Erythroblast (primary cell): ENCODE data around the gene CAND2.
"Not testable (repeated sequence)": the region's sequence is repeated elsewhere in the genome, so short reads cannot be mapped to it uniquely, and the experiment has no call there.

Experiments used
- DNase-seq, 2 experiments: peaks; one replicate each; lab custom pipeline; 2025; lab: John Stamatoyannopoulos, UW
- GATA1 ChIP-seq: IDR thresholded peaks from 2 replicates; pipeline ENCODE4 v1.6.1; 2011; ENCODE audit warnings: low read depth, mild to moderate bottlenecking, control low read depth, low read length, moderate library complexity
- POLR2A ChIP-seq: IDR thresholded peaks from 2 replicates; pipeline ENCODE4 v1.6.1; 2011; ENCODE audit warnings: mild to moderate bottlenecking, low read length

Gene CAND2

DNA sequence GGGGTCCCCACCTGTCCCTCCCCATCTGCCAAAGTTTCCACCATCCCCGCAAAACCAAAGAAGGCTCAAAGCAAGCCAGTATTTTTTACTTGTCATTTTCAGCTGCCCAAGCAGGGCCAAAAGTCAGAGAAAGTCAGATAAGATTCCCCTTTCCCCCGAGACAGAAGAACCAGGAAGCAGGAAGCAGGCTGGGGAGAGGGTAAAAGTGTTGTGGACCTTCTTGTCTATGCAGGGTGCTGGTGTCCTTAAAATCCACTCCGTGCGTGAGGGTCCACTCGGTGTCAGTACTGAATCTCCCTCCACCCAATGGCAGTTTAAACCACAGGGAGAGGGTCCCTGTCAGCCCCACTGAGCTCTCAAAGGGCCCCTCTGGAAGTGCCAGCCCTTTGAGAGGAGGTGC, 65.1 kb downstream of the CAND2 start:
- TF ChIP-seq GATA1 = no peak
- no peak for TF ChIP-seq POLR2A
- DNase-seq = no peak

DNA sequence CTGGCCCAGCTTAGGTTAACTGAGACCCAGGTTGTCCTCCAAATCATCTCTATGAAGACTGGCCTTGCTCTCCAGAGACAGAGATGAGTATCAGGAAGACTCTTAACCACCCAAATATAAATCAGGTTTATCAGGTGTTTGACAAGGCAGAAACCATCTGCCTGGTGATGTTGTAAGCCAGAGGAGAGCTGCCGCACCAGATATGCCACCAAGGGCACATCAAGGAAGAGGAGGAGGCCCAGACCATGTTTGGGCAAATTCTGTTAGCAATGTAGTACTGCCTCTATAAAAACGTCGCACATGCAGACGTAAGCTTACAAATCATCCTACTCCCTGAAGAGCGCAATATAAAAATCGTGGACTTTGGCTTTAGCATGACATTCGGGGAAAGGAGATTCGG, 65.9 kb downstream of the CAND2 start:
- DNase-seq = no peak
- TF ChIP-seq POLR2A = no peak
- TF ChIP-seq GATA1 = no peak

DNA sequence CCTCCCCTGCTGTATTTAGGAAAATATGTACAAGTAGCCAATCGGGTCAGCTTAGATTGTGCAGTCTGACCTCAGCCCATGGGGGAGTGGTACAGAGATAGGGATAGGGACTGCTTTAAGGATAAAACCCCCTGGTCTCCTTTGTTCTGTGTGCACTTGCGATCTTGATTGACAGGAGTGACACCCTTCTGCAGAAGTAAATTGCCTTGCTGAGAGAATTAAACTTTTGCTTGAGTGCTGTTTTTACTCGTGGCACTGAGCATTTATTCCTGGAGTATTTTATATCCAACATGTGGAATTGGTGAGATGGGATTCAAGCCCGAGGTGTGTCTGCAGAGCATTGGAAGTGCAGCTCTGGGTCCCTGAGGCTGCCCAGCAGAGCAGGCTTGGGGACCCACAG, 68.8 kb downstream of the CAND2 start:
- TF ChIP-seq GATA1 (no peak), POLR2A (no peak)

DNA sequence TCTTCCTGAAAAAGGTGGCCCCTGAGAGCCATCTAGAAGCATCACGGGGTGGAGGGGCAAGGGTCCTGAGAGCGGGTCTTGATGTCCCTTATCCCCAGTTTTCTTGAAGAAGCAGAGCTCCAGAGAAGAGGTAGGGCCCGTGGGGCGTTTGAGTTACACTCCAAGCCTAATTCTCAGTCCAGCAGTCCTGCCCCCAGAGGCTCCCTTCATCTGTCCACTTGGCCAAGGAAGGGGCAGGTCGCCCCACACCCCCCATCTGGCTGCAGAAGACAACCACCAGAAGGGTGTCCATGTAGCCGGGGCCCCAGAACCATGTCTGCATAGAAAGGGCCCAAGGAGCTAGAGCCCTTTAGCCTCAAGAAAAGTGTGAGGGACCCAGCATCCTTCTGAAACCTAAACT, 70.4 kb downstream of the CAND2 start:
- no peak for DNase-seq
- TF ChIP-seq POLR2A (no peak), GATA1 (no peak)

More for the DNA sequence above, 68.8 kb downstream of the CAND2 start:
- no peak for DNase-seq

DNA sequence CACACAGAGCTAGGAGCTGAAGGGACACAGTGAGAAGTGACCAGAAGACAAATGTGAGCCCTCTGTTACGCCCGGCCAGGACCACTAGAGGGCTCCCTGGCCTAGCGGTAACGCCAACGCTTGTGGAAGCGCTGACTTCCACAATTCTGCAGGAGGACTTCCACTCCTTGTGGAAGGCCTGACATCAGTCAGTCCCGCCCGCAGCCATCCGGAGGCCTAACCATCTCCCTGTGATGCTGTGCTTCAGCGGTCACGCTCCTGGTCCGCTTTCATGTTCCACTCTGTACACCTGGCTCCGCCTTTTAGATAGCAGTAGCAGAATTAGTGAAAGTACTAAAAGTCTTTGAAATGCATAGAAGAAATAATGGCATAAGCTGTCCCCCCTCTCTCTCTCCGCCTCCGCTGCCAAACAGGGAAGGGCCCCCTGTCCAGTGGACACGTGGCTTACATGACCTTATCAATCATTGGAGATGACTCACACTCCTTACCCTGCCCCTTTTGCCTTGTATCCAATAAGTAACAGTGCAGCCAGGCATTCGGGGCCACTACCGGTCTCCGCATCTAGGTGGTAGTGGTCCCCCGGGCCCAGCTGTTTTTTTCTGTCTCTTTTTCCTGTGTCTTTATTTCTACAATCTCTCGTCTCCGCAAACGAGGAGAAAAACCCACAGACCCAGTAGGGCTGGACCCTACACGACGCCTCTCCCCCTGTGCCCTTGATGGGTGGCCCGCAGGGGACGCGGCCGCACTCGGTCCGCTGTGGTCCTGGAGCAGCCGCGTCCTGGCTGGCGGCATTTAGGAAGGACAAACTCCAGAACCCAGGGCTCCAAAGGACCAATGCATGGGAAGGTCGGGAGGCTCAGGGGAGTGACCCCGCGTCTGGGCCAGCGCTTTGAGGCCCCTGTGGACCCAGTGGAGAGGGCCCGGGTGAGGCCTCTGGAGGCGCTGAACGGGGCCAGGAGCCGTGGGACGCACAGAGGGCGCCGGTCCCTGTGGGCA, 71.9 kb downstream of the CAND2 start:
- TF ChIP-seq GATA1 = no peak
- peak; percentile 27 for TF ChIP-seq POLR2A
- DNase-seq = peak; percentile 87 to 88

DNA sequence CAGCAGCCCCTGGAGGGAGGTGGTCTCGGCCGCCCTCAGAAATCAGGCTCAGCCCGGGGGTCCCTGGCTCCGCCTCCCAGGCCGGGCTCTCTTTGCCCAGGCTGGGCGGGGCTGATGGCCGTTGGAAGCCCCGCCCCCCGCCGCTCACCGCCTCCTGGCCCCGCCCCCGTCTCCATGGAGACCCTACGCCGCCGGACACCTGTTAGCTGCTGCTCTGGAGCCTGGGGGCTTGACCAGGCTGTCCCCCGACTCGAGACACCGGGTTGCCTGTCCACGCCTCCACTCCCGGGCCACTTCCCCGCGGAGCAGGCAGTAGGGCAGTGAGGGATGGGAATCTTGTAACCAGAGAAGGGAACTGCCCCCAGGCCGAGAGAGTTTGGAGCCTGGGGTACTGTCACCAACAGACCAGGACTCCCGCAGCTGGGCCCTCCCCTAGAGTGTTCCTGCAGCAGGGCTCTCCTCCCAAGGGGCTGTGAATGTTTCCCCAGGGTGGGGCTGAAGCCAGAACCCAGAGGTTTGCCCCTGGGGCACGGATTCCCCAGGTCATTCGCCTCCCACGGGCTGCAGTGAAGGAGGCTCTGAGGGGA, 72.6 kb downstream of the CAND2 start:
- no peak for TF ChIP-seq POLR2A
- no peak for TF ChIP-seq GATA1
- DNase-seq = peak; percentile 64 to 78

DNA sequence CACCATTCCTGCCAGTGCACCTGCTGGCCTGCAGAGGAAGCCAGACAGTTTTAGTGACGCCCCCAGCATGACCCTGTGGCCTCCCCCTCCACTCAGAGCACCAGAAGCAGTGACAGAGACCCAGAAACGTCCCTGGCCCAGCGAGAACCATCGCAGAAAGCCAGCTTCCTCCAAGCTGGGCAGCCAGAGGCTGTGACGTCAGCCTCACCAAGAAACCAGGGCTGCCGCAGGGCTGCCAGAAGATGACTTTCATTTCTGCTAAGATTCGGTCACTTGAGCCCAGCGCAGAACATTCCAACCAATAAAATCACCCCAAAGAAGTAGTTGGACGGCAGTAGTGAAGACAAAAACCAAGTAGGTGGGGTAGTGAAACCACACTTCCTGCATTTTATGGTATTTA, 74.5 kb downstream of the CAND2 start:
- no peak for TF ChIP-seq GATA1
- TF ChIP-seq POLR2A = no peak
- DNase-seq = peak; percentile 23 to 58

DNA sequence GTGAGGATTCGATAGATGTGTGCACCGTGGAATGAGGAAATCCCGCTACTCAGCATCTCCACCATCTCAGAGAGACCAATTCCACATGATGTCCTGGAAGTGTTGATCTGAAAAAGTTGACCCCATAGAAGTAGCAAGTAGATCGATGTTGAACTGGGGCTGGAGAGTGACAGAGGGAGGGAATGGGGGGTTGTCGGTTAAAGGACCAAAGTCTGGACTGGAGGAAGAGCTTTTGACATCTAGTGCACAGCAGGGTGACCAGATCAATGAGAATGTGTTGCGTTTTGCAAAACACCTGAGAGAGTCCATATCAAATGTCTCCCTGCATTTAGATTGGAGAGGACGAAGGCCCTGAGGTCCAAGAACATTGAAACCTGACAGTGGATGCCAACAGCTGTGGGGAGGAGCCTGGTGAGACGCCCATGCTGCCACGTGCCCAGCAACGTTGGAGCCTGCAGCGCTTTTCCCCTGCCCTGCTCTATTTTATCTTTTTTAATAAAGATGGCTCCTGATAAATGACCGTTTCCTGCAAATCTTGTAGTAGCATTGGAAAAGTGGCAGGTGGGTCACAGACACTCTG, 75.0 kb downstream of the CAND2 start:
- TF ChIP-seq POLR2A (no peak), GATA1 (no peak)
- no peak for DNase-seq

DNA sequence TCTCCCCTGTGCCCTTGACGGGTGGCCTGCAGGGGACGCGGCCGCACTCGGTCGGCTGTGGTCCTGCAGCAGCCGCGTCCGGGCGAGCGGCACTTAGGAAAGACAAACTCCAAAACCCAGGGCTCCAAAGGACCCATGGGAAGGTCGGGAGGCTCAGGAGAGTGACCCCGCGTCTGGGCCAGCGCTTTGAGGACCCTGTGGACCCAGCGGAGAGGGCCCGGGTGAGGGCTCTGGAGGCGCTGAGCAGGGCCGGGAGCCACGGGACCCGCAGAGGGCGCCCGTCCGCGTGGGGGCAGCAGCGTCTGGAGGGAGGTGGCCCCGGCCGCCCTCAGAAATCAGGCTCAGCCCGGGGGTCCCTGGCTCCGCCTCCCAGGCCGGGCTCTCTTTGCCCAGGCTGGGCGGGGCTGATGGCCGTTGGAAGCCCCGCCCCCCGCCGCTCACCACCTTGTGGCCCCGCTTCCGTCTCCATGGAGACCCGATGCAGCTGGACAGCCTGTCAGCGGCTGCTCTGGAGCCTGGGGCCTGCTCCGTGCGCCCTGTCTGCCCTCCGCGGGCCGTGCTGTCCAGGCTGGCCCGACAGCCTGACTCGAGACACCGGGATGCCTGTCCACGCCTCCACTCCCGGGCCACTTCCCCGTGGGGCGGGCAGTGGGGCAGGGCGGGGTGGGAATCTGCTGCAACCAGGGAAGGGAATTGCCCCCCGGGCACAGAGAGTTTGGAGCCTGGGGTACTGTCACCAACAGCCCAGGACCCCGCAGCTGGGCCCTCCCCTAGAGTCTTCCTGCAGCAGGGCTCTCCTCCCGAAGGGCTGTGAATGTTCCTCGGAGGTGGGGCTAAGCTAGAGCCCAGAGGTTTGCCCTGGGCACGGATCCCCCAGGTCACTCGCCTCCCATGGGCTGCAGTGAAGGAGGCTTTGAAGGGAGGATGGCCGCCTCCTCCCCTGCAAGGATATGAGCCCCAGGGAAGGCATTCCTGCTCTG, 79.7 kb downstream of the CAND2 start:
- TF ChIP-seq POLR2A = no peak
- TF ChIP-seq GATA1 = no peak
- peak; percentile 75 to 83 for DNase-seq

DNA sequence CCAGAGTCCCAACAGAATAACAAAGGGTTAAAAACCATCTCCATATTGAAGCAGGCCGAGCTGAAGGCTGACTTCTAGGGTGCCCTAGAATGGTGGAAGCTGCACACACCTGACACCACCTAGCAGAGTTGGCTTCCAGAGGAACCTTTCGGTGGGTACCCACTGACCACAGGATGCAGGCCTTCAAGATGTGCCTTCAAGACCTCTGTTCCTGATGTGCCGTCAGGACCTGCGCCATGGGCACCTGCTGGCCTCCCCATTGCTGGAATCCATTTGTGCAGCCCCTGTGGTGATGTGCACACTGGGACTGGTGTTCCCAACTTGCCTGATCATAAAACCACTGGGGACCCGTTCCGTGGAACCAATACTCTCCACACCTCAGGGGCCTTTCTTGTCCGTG, 80.6 kb downstream of the CAND2 start:
- TF ChIP-seq POLR2A = no peak
- TF ChIP-seq GATA1 = no peak
- DNase-seq = no peak

DNA sequence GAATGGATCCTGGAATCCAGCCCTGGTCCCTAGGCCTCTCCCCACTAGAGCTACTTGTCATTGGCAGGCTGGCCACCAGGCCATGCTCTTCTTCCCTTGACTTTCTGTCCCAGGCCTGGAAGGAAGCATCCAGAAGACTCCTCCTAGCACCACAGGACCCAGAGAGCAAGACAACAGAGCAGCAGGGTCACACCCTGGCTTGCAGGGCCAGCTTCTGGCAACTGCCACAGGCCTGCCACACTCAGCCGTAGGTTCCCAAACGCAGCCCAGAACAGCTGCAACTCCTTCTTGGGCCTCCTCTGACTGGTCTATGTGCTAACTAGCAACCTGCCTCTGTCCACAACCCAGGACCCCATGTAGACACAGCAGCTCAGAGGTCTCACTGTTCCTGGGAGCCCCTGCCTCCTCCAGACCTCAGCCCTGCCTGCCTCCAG, 81.7 kb downstream of the CAND2 start:
- TF ChIP-seq POLR2A = no peak
- TF ChIP-seq GATA1 = no peak
- peak; percentile 41 to 43 for DNase-seq

DNA sequence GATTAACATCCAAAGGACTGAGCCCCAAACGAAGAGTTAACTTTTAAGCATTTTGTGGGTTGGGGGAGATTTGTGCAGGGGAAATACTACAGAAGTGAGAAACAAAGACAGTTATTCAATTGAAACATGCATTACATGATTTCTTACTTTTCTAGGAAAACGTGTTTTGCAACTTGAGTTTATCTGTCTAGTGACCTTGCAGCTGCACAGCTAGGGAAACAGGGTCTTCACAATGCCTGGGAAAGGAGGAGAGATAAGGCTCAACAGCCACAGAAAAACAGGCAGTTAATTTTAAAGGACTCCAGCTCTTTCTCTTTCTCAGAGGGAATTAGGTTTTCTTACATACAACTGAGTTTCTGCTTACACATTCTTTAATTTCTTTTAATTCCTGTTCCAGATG, 82.3 kb downstream of the CAND2 start:
- peak; percentile 55 to 69 for DNase-seq

DNA sequence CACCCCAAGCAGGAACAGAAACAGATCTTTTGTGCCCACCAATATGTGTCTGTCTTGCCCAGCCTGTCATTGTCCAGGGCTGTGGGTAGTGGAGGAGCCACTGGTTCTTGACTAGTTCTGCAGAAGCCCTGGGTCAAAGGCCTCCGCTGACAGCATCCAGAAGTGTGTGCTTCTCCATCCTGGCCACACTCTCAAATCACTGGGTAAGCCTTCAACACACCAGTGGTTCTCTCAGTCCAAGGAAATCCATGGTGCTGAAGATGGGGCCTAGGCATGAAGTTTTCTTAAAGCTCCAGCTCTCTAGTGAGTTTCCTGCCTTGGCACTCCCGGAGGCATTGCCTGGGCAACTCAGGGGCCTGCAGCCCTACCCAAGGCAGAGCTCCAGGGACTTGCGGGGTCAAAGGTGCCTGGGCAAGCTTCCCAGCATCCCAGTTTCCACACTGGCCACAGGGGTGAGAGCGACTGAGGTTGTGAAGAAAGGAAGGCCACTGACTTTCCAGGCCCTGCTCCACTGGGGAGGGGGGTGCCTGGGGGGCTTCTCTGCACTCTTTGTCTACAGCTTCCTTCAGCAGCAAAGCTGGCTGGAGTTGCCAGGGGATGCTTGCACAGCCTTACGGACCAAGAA, 82.8 kb downstream of the CAND2 start:
- peak; percentile 50 to 51 for DNase-seq
- TF ChIP-seq POLR2A (no peak), GATA1 (no peak)

DNA sequence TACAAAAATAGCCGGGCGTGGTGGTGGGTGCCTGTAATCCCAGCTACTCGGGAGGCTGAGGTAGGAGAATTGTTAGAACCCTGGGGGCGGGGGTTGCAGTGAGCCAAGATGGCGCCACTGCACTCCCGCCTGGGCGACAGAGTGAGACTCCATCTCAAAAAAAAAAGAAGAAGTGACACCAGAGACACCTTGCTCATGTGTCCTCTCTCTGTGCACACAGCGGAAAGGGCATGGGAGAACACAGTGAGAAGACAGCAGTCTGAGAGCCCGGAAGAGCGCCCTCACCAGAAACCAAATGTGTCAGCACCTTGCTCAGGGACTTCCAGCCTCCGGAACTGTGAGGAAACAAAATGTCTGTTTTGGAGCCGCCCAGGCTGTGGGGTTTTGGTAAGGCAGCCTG, 85.4 kb downstream of the CAND2 start:
- not testable (repeated sequence) for DNase-seq
